ENCODE results near the gene MACROD2.

The MACROD2 gene

DNA sequence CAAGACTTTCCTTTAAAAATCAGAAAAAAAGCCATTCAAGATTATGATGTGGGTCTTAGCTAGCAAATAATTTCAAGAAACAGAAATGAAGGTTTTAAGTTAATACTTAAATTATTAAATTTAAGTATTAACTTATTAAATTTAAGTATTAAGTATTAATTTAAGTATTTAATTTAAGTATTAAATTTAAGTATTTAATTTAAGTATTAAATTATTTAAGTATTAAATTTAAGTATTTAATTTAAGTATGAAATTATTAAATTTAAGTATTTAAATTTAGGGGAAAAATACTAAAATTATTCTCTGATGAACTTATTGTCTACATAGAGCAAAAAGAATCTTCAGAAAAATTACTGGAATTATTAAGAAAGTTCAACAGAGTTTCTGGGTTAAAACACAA, 1171.4 kb downstream of the MACROD2 start:
- TF ChIP-seq, protein P1, sequence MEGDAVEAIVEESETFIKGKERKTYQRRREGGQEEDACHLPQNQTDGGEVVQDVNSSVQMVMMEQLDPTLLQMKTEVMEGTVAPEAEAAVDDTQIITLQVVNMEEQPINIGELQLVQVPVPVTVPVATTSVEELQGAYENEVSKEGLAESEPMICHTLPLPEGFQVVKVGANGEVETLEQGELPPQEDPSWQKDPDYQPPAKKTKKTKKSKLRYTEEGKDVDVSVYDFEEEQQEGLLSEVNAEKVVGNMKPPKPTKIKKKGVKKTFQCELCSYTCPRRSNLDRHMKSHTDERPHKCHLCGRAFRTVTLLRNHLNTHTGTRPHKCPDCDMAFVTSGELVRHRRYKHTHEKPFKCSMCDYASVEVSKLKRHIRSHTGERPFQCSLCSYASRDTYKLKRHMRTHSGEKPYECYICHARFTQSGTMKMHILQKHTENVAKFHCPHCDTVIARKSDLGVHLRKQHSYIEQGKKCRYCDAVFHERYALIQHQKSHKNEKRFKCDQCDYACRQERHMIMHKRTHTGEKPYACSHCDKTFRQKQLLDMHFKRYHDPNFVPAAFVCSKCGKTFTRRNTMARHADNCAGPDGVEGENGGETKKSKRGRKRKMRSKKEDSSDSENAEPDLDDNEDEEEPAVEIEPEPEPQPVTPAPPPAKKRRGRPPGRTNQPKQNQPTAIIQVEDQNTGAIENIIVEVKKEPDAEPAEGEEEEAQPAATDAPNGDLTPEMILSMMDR (IDR thresholded peaks at IDR 0.05; ENCODE audit: insufficient read depth, low read length, poor library complexity, severe bottlenecking), result no peak
- H3K4me3 ChIP-seq (replicated peaks; ENCODE audit: low read depth, low read length), result no peak overlapping the region
- no peaks in the 10 kb centered on the region for H3K36me3 ChIP-seq (ENCODE audit: control insufficient read depth, insufficient read depth, low read length)
- no peak for DNase-seq (ENCODE audit: extremely low read depth, insufficient read length)
- H3K27me3 ChIP-seq (replicated peaks; ENCODE audit: control insufficient read depth, insufficient read depth, low read length), result no peaks in the 10 kb centered on the region

DNA sequence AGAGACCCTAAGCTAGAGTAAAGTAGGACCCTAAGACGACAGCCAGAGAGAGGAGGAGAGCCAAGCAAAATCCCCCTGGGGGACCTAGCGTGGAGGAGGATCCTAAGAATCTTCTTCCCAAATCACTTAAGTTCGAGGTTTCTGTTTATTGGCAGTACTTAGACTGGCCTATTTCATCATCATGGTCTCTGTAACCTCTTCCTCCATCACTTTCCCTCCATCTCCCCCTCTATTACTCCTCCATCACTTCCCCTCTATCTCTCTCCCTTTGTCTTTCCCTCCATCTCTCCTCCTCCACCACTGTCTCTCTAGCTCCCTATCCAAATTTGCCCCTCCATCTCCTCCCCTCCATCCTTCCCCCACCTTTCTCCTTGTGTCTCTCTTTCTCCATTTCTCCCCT, 1175.7 kb downstream of the MACROD2 start:
- TF ChIP-seq, protein P1 (IDR thresholded peaks at IDR 0.05; ENCODE audit: insufficient read depth, low read length, poor library complexity, severe bottlenecking), result no peak
- H3K4me3 ChIP-seq (replicated peaks; ENCODE audit: low read depth, low read length), result no peak overlapping the region
- no peaks in the 10 kb centered on the region for H3K27me3 ChIP-seq (replicated peaks; ENCODE audit: control insufficient read depth, insufficient read depth, low read length)
- H3K36me3 ChIP-seq (ENCODE audit: control insufficient read depth, insufficient read depth, low read length), result no peaks in the 10 kb centered on the region
- DNase-seq (ENCODE audit: extremely low read depth, insufficient read length), result no peak

DNA sequence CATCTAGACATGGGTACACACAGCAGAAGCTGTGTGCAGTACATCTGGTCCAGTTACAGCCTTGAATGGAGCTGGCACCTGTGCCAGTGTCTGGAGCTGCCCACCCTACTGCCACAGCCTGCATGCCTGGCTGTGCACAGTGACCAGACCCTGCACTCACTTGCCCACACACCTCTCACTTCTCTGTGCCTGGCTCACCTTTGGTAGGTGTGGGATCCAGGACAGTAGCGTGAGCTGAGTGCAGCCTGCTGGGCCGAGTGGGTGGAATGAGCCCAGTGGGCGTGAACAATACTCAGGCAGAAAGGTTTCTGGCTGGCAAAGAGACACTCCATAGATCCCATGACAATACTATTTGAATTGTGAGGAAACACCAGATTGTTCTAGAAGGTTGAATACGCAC, 1181.6 kb downstream of the MACROD2 start:
- TF ChIP-seq, protein P1 (IDR thresholded peaks at IDR 0.05; ENCODE audit: insufficient read depth, low read length, poor library complexity, severe bottlenecking), result no peak
- H3K36me3 ChIP-seq (ENCODE audit: control insufficient read depth, insufficient read depth, low read length), result no peaks in the 10 kb centered on the region
- H3K4me3 ChIP-seq (replicated peaks; ENCODE audit: low read depth, low read length), result no peak overlapping the region
- DNase-seq (ENCODE audit: extremely low read depth, insufficient read length), result no peak
- H3K27me3 ChIP-seq (replicated peaks; ENCODE audit: control insufficient read depth, insufficient read depth, low read length), result no peaks in the 10 kb centered on the region

DNA sequence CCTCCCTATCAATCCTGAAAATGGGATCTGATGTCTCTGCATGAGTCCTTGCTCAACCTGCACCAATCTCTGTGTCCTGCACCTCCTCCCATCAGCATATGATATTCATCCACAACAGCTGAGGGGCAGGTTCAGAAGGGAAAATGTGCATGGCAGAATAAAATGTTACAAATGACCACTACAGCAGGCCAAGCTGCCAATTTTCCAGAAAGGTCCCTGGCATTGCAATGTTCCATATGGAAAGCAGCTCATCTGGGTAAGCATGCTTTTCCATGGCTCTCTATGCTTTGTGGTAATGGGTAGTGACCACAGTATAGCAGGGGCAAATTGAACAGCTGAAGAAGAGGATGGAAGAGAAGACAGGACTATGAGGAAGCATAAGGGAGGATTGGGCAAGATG, 1183.3 kb downstream of the MACROD2 start:
- H3K4me3 ChIP-seq (replicated peaks; ENCODE audit: low read depth, low read length), result no peak overlapping the region
- TF ChIP-seq, protein P1 (IDR thresholded peaks at IDR 0.05; ENCODE audit: insufficient read depth, low read length, poor library complexity, severe bottlenecking), result no peak

DNA sequence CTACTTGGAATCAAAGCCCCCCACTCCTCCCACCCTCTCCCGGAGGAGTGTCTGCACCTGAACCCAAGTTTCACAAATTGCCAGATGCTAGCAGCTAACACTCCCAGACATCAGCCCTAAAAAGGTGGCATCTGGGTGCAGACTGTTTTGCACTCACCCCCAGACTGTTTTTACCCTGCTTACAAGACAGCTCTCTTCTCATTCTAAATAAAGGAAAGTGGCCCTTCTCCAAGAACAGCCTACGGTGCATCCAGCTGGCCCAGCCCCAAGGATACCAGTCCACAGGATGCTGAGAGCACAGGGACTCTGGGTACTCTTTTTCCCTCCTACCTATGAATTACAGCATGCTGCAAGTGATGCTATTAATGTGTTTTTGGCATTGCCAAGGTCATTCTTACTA, 1184.1 kb downstream of the MACROD2 start:
- TF ChIP-seq, protein P1 (IDR thresholded peaks at IDR 0.05; ENCODE audit: insufficient read depth, low read length, poor library complexity, severe bottlenecking), result no peak
- H3K4me3 ChIP-seq (replicated peaks; ENCODE audit: low read depth, low read length), result no peak overlapping the region
- no peak for DNase-seq (ENCODE audit: extremely low read depth, insufficient read length)
- no peaks in the 10 kb centered on the region for H3K36me3 ChIP-seq (ENCODE audit: control insufficient read depth, insufficient read depth, low read length)
- no peaks in the 10 kb centered on the region for H3K27me3 ChIP-seq (replicated peaks; ENCODE audit: control insufficient read depth, insufficient read depth, low read length)

More for the DNA sequence above, 1183.3 kb downstream of the MACROD2 start:
- no peaks in the 10 kb centered on the region for H3K36me3 ChIP-seq (ENCODE audit: control insufficient read depth, insufficient read depth, low read length)
- DNase-seq (ENCODE audit: extremely low read depth, insufficient read length), result no peak
- H3K27me3 ChIP-seq (replicated peaks; ENCODE audit: control insufficient read depth, insufficient read depth, low read length), result no peaks in the 10 kb centered on the region

DNA sequence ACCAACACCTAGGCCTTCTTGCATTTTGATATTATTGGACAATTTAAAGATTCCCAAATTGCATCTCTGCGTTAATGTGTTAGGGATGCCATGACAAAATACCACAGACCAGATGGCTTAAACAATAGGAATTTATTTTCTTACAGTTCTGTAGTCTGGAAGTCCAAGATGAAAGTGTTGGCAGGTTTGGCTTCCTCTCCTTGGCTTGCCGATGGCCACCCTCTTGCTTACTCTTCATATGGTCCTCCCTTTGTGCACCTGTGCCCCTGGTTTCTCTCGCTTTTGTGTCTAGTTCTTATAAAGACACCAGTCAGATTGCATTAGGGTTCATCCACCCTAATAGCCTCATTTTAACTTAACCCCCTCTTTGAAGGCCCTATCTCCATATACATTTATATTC, 1184.5 kb downstream of the MACROD2 start:
- no peak overlapping the region for H3K4me3 ChIP-seq (replicated peaks; ENCODE audit: low read depth, low read length)
- TF ChIP-seq, protein P1 (IDR thresholded peaks at IDR 0.05; ENCODE audit: insufficient read depth, low read length, poor library complexity, severe bottlenecking), result no peak

More for the DNA sequence above, 1184.5 kb downstream of the MACROD2 start:
- no peaks in the 10 kb centered on the region for H3K36me3 ChIP-seq (ENCODE audit: control insufficient read depth, insufficient read depth, low read length)
- no peak for DNase-seq (ENCODE audit: extremely low read depth, insufficient read length)
- no peaks in the 10 kb centered on the region for H3K27me3 ChIP-seq (replicated peaks; ENCODE audit: control insufficient read depth, insufficient read depth, low read length)

All from GM06990 (cell line).